Heart left ventricle (tissue), 13 donors: ENCODE results near the gene DCUN1D3.

Experiments
- POLR2A ChIP-seq, 2 donors: fragments of 450-650 bp; IDR thresholded peaks; one replicate each; pipeline ENCODE4 v1.6.1; 2017; ENCODE audit warnings: antibody characterized with exemption in 2 of 2, mild to moderate bottlenecking in 2 of 2, moderate library complexity in 2 of 2
- TF ChIP-seq, protein P1 (sequence below), 12 donors: fragments of 200-600 bp; sonication (generic) in 4 of 12; IDR thresholded peaks; one replicate each; pipeline versions ENCODE4 v1.5.0 to v1.8.0; 2018 to 2022; ENCODE audit warnings: antibody characterized with exemption in 12 of 12, mild to moderate bottlenecking in 5 of 12
- donor health status: ischemic (EF 13 %, LVEDD 7.1; RV severe dilation, severe dysfunction).
- donor health status: DM: no; HTN: yes; CAD: no.
- donor health status: DM: no; HTN: no; CAD: no.
- donor health status: ischemic (EF 25% LVEDD 6.9; RV normal size, moderate dysfunction).
- donor health status: ischemic (EF 25% LVEDD 5.7; RV mildly dilated, moderate dysfunction).
- donor health status: ischemic (EF 35%, LVEDD 5.7; RV mildly dilated, moderate dysfunction).
- donor health status: nonischemic (EF 11% LVEDD 7.7; RV severe dilation, severe dysfunction).
- donor health status: DM: yes; HTN: yes; CAD: no.
- donor health status: PGD.
- donor health status: ischemic (EF 29% LVEDD 5.4; RV normal size, mild dysfunction).
- donor health status: nonischemic (EF 23%, LVEDD 6.1; RV moderate dilation, normal function).

DNA sequence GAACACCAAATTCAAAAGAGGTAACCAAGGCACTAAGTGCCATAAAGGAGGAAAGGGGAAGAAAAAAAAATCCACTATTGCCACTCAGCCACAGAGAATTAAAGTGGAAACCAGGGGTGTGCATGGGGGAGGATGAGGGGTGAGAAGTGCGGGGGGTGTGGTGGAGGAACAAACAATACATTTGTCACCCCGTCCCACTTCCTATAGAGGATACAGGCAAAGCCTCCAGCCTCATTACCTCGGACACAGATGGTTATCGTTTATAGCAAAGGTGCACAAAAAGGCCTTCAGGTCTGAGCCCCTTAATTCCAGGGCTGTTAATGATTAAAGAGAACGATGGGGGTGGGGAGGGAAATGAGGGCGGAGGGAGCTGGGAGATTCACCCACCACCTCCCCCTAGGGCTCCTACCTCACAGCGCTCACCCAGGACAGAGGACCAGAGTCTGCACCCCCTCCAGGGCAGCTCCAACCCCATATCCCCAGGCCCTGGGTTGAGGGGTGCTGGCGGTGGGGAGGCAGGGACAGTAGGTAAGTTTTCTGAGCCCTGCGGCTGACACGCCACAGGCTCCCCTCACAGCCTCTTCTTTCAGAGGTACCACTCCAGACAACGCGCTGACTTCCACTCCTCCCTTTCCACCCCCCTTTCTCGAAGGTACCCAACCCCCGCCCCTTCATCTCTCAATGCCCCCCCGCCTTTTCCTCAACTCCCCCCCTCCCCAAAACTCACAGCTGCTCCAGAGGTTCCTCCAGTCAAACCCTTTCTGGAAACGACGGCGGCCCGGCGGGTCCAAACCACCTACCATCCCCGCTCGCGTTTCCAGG is 470 bp downstream of the DCUN1D3 start:
- TF ChIP-seq, protein P1, sequence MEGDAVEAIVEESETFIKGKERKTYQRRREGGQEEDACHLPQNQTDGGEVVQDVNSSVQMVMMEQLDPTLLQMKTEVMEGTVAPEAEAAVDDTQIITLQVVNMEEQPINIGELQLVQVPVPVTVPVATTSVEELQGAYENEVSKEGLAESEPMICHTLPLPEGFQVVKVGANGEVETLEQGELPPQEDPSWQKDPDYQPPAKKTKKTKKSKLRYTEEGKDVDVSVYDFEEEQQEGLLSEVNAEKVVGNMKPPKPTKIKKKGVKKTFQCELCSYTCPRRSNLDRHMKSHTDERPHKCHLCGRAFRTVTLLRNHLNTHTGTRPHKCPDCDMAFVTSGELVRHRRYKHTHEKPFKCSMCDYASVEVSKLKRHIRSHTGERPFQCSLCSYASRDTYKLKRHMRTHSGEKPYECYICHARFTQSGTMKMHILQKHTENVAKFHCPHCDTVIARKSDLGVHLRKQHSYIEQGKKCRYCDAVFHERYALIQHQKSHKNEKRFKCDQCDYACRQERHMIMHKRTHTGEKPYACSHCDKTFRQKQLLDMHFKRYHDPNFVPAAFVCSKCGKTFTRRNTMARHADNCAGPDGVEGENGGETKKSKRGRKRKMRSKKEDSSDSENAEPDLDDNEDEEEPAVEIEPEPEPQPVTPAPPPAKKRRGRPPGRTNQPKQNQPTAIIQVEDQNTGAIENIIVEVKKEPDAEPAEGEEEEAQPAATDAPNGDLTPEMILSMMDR (IDR thresholded peaks at IDR 0.05), result no peak
- TF ChIP-seq POLR2A (IDR thresholded peaks at IDR 0.05), result no peak
